K562 (cell line): ENCODE measurements around the gene SPINT2. TPM values are rescaled to one million over a fixed set of nuclear protein-coding genes. Genes with fewer than 3 reads are reported as not detected.

ENCODE experiments used
- ADNP ChIP-seq: fragments of 200-800 bp; sonication (Bioruptor generic); IDR thresholded peaks from 2 replicates; pipeline ENCODE4 v1.6.1; 2016; ENCODE audit warnings: missing genetic modification characterization, missing compliant biosample characterization
- CEBPZ ChIP-seq: fragments of 150-350 bp; IDR thresholded peaks from 2 replicates; pipeline ENCODE4 v1.6.1; 2014; ENCODE audit warnings: low read depth, mild to moderate bottlenecking, low read length, borderline replicate concordance
- DIDO1 ChIP-seq: fragments of 450-650 bp; IDR thresholded peaks from 2 replicates; pipeline ENCODE4 v1.6.1; 2016; ENCODE audit warnings: low read depth, missing biosample characterization, missing genetic modification characterization
- FIP1L1 ChIP-seq: fragments of 200-400 bp; formaldehyde crosslinking; IDR thresholded peaks from 2 replicates; pipeline ENCODE4 v1.6.1; 2018; ENCODE audit warnings: mild to moderate bottlenecking, low read depth, low read length; ENCODE audit not compliant: poor library complexity, severe bottlenecking
- HMGN3 ChIP-seq: IDR thresholded peaks from 2 replicates; pipeline ENCODE4 v1.6.1; 2011; ENCODE audit warnings: borderline replicate concordance, low read depth, mild to moderate bottlenecking, mixed read lengths, low read length; ENCODE audit not compliant: insufficient read length; ENCODE audit errors: extremely low read depth
- NFATC3 ChIP-seq: fragments of 450-650 bp; IDR thresholded peaks from 2 replicates; pipeline ENCODE4 v1.6.1; 2017; ENCODE audit warnings: mild to moderate bottlenecking
- PRMT5 ChIP-seq: sonication (generic); formaldehyde crosslinking; IDR thresholded peaks from 2 replicates; pipeline ENCODE4 v1.5.0; 2020; ENCODE audit warnings: missing genetic modification reagents
- RCOR1 ChIP-seq, 2 experiments: IDR thresholded peaks; 2 replicates each; pipeline ENCODE4 v1.6.1; 2012; ENCODE audit warnings: low read depth in 2 of 2, low read length in 2 of 2, borderline replicate concordance in 1 of 2, improper control_type of control experiment in 1 of 2
- RFX1 ChIP-seq: fragments of 450-650 bp; IDR thresholded peaks from 2 replicates; pipeline ENCODE4 v1.6.1; 2016; ENCODE audit warnings: mild to moderate bottlenecking, moderate library complexity
- SAFB ChIP-seq: fragments of 200-400 bp; formaldehyde crosslinking; IDR thresholded peaks from 2 replicates; pipeline ENCODE4 v1.6.1; 2017; ENCODE audit warnings: low read depth, low read length, borderline replicate concordance
- ZNF511 ChIP-seq: sonication (generic); formaldehyde crosslinking; IDR thresholded peaks from 2 replicates; pipeline ENCODE4 v1.8.0; 2022; ENCODE audit warnings: mild to moderate bottlenecking, missing genetic modification reagents
- polyA plus RNA-seq, 8 experiments: library from polyadenylated mRNA; depleted of rRNA in 4 of 8; stranded (reverse) in 5 of 8; unstranded in 3 of 8; fragments of >200 nt; fragmentation: Nextera tagmentation in 2 of 8; fragmentation: Illumina TruSeq in 1 of 8; extraction: Ambion mirVana in 2 of 8; extraction: Trizol in 1 of 8; gene quantifications; 2 replicates each; pipeline versions ENCODE4 v1.2.1 to v1.2.3, GENCODE V29; 2011 to 2014; ENCODE audit warnings: inconsistent platforms in 1 of 8, missing spikeins in 1 of 8
- total RNA-seq, 7 experiments: library from RNA; depleted of rRNA in 6 of 7; stranded (reverse); fragments of >200 nt in 6 of 7; fragmentation: Illumina TruSeq in 2 of 7; extraction: Trizol in 2 of 7; gene quantifications; 2 replicates each; pipeline versions ENCODE4 v1.2.1 to v1.2.3, GENCODE V29; 2011 to 2021; ENCODE audit warnings: low replicate concordance in 1 of 7
- TF ChIP-seq, protein P1 (sequence below): fragments of 200-600 bp; sonication (generic); IDR thresholded peaks from one replicate; pipeline ENCODE4 v1.6.1; 2012; ENCODE audit warnings: mild to moderate bottlenecking, low read depth, low read length, inconsistent platforms

Gene SPINT2
- total and polyA plus RNA-seq, 9 of the 15 experiments (the other 6 are each of a cell fraction or from before 2014, with no cell fraction given), result 0.65 to 4.5 (median 3.4) TPM

GRCh38 chr19:38270587-38271167 lies 6.3 kb downstream of the SPINT2 start (continued):
- TF ChIP-seq, protein P1, sequence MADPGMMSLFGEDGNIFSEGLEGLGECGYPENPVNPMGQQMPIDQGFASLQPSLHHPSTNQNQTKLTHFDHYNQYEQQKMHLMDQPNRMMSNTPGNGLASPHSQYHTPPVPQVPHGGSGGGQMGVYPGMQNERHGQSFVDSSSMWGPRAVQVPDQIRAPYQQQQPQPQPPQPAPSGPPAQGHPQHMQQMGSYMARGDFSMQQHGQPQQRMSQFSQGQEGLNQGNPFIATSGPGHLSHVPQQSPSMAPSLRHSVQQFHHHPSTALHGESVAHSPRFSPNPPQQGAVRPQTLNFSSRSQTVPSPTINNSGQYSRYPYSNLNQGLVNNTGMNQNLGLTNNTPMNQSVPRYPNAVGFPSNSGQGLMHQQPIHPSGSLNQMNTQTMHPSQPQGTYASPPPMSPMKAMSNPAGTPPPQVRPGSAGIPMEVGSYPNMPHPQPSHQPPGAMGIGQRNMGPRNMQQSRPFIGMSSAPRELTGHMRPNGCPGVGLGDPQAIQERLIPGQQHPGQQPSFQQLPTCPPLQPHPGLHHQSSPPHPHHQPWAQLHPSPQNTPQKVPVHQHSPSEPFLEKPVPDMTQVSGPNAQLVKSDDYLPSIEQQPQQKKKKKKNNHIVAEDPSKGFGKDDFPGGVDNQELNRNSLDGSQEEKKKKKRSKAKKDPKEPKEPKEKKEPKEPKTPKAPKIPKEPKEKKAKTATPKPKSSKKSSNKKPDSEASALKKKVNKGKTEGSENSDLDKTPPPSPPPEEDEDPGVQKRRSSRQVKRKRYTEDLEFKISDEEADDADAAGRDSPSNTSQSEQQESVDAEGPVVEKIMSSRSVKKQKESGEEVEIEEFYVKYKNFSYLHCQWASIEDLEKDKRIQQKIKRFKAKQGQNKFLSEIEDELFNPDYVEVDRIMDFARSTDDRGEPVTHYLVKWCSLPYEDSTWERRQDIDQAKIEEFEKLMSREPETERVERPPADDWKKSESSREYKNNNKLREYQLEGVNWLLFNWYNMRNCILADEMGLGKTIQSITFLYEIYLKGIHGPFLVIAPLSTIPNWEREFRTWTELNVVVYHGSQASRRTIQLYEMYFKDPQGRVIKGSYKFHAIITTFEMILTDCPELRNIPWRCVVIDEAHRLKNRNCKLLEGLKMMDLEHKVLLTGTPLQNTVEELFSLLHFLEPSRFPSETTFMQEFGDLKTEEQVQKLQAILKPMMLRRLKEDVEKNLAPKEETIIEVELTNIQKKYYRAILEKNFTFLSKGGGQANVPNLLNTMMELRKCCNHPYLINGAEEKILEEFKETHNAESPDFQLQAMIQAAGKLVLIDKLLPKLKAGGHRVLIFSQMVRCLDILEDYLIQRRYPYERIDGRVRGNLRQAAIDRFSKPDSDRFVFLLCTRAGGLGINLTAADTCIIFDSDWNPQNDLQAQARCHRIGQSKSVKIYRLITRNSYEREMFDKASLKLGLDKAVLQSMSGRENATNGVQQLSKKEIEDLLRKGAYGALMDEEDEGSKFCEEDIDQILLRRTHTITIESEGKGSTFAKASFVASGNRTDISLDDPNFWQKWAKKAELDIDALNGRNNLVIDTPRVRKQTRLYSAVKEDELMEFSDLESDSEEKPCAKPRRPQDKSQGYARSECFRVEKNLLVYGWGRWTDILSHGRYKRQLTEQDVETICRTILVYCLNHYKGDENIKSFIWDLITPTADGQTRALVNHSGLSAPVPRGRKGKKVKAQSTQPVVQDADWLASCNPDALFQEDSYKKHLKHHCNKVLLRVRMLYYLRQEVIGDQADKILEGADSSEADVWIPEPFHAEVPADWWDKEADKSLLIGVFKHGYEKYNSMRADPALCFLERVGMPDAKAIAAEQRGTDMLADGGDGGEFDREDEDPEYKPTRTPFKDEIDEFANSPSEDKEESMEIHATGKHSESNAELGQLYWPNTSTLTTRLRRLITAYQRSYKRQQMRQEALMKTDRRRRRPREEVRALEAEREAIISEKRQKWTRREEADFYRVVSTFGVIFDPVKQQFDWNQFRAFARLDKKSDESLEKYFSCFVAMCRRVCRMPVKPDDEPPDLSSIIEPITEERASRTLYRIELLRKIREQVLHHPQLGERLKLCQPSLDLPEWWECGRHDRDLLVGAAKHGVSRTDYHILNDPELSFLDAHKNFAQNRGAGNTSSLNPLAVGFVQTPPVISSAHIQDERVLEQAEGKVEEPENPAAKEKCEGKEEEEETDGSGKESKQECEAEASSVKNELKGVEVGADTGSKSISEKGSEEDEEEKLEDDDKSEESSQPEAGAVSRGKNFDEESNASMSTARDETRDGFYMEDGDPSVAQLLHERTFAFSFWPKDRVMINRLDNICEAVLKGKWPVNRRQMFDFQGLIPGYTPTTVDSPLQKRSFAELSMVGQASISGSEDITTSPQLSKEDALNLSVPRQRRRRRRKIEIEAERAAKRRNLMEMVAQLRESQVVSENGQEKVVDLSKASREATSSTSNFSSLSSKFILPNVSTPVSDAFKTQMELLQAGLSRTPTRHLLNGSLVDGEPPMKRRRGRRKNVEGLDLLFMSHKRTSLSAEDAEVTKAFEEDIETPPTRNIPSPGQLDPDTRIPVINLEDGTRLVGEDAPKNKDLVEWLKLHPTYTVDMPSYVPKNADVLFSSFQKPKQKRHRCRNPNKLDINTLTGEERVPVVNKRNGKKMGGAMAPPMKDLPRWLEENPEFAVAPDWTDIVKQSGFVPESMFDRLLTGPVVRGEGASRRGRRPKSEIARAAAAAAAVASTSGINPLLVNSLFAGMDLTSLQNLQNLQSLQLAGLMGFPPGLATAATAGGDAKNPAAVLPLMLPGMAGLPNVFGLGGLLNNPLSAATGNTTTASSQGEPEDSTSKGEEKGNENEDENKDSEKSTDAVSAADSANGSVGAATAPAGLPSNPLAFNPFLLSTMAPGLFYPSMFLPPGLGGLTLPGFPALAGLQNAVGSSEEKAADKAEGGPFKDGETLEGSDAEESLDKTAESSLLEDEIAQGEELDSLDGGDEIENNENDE, result no peak
- TF ChIP-seq HMGN3, result no peak
- TF ChIP-seq RCOR1 (IDR thresholded peaks at IDR 0.05; ENCODE audit: borderline replicate concordance in 1 of 2, low read depth in 2 of 2, low read length in 2 of 2), result no peak; a peak in 1 of 4 replicates
- TF ChIP-seq CEBPZ, result no peak
- no peak for TF ChIP-seq NFATC3
- TF ChIP-seq DIDO1 (tag), result no peak
- no peak for TF ChIP-seq ZNF511 (CRISPR knock-in tag)
- no peak for TF ChIP-seq SAFB
- no peak for TF ChIP-seq RFX1
- TF ChIP-seq PRMT5 (CRISPR knock-in tag), result no peak
- no peak for TF ChIP-seq ADNP (tag)
- TF ChIP-seq FIP1L1, result no peak
